BLaER1 (cell line): ENCODE data around the gene ULK4.

Experiments
- H3K27ac ChIP-seq: shearing (Covaris generic); formaldehyde crosslinking; 2 replicates; pipeline ENCODE4 v1.8.1; 2022
- H3K27me3 ChIP-seq: shearing (Covaris generic); formaldehyde crosslinking; 2 replicates; pipeline ENCODE4 v1.8.1; 2022
- H3K36me3 ChIP-seq: shearing (Covaris generic); formaldehyde crosslinking; 2 replicates; pipeline ENCODE4 v1.8.1; 2022
- H3K4me1 ChIP-seq: shearing (Covaris generic); formaldehyde crosslinking; 2 replicates; pipeline ENCODE4 v1.8.1; 2022
- H3K4me2 ChIP-seq: shearing (Covaris generic); formaldehyde crosslinking; 2 replicates; pipeline ENCODE4 v1.8.1; 2022
- H3K4me3 ChIP-seq: shearing (Covaris generic); formaldehyde crosslinking; 2 replicates; pipeline ENCODE4 v1.8.1; 2022
- H3K9ac ChIP-seq: shearing (Covaris generic); formaldehyde crosslinking; 2 replicates; pipeline ENCODE4 v1.8.1; 2022
- H3K9me3 ChIP-seq: shearing (Covaris generic); formaldehyde crosslinking; 2 replicates; pipeline ENCODE4 v1.8.1; 2022
- H4K20me1 ChIP-seq: shearing (Covaris generic); formaldehyde crosslinking; 2 replicates; pipeline ENCODE4 v1.8.1; 2022
- Cebpa-rat ChIP-seq: shearing (Covaris generic); IDR thresholded peaks from 2 replicates; pipeline ENCODE4 v1.8.1; 2022

ULK4 gene

GRCh38 chr3:41330465-41330864, 631.4 kb downstream of the ULK4 start:
- Histone ChIP-seq H3K4me1 (no peaks in the 10 kb centered on the region), H3K4me3 (no peak overlapping the region), H3K36me3 (no peaks in the 10 kb centered on the region), H3K9ac (no peak overlapping the region), H3K27ac (no peak overlapping the region), H4K20me1 (no peaks in the 10 kb centered on the region), H3K9me3 (no peaks in the 10 kb centered on the region), H3K4me2 (no peak overlapping the region), H3K27me3 (no peaks in the 10 kb centered on the region)
- no peak for TF ChIP-seq Cebpa-rat

- no peaks in the 10 kb centered on the region for H3K36me3 ChIP-seq
- H3K9me3 ChIP-seq = no peaks in the 10 kb centered on the region
- no peak overlapping the region for H3K27ac ChIP-seq
- no peak for TF ChIP-seq Cebpa-rat
- no peak overlapping the region for H3K4me2 ChIP-seq
- H3K27me3 ChIP-seq = no peaks in the 10 kb centered on the region
- H3K9ac ChIP-seq = no peak overlapping the region
- no peak overlapping the region for H3K4me3 ChIP-seq
- no peaks in the 10 kb centered on the region for H3K4me1 ChIP-seq
- H4K20me1 ChIP-seq = no peaks in the 10 kb centered on the region
These were observed 632.0 kb downstream of the ULK4 start for GRCh38 chr3:41329881-41330280.

GRCh38 chr3:41328926-41329325, 633.0 kb downstream of the ULK4 start:
- Histone ChIP-seq H3K27ac (no peak overlapping the region), H3K36me3 (no peaks in the 10 kb centered on the region), H3K9me3 (no peaks in the 10 kb centered on the region), H4K20me1 (no peaks in the 10 kb centered on the region), H3K27me3 (no peaks in the 10 kb centered on the region), H3K4me3 (no peak overlapping the region), H3K4me2 (no peak overlapping the region), H3K9ac (no peak overlapping the region), H3K4me1 (no peaks in the 10 kb centered on the region)
- no peak for TF ChIP-seq Cebpa-rat

- Histone ChIP-seq H3K4me3 (no peak overlapping the region), H3K4me2 (no peak overlapping the region), H3K36me3 (no peaks in the 10 kb centered on the region), H4K20me1 (no peaks in the 10 kb centered on the region), H3K9ac (no peak overlapping the region), H3K27me3 (no peaks in the 10 kb centered on the region), H3K27ac (no peak overlapping the region), H3K4me1 (no peaks in the 10 kb centered on the region), H3K9me3 (no peaks in the 10 kb centered on the region)
- TF ChIP-seq Cebpa-rat = no peak
These were observed 634.2 kb downstream of the ULK4 start for GRCh38 chr3:41327718-41328117.

- H3K4me2 ChIP-seq = no peak overlapping the region
- no peaks in the 10 kb centered on the region for H3K4me1 ChIP-seq
- no peak overlapping the region for H3K9ac ChIP-seq
- no peak for TF ChIP-seq Cebpa-rat
- no peak overlapping the region for H3K4me3 ChIP-seq
- H3K9me3 ChIP-seq = no peaks in the 10 kb centered on the region
- no peaks in the 10 kb centered on the region for H4K20me1 ChIP-seq
- H3K27me3 ChIP-seq = no peaks in the 10 kb centered on the region
- H3K36me3 ChIP-seq = no peaks in the 10 kb centered on the region
- no peak overlapping the region for H3K27ac ChIP-seq
These were observed 637.8 kb downstream of the ULK4 start for GRCh38 chr3:41324156-41324475.

- Histone ChIP-seq H3K4me3 (no peak overlapping the region), H3K36me3 (no peaks in the 10 kb centered on the region)
These were observed 638.3 kb downstream of the ULK4 start for GRCh38 chr3:41323467-41324155.

GRCh38 chr3:41321642-41321980, 640.3 kb downstream of the ULK4 start:
- no peak overlapping the region for H3K4me3 ChIP-seq
- H3K9ac ChIP-seq = no peak overlapping the region
- no peaks in the 10 kb centered on the region for H3K36me3 ChIP-seq
- no peaks in the 10 kb centered on the region for H3K27me3 ChIP-seq
- H3K27ac ChIP-seq = no peak overlapping the region
- no peaks in the 10 kb centered on the region for H3K4me1 ChIP-seq
- no peak overlapping the region for H3K4me2 ChIP-seq
- no peaks in the 10 kb centered on the region for H4K20me1 ChIP-seq
- H3K9me3 ChIP-seq = no peaks in the 10 kb centered on the region
- no peak for TF ChIP-seq Cebpa-rat

More at GRCh38 chr3:41323467-41324155, 638.3 kb downstream of the ULK4 start:
- TF ChIP-seq Cebpa-rat = no peak
- Histone ChIP-seq H3K9me3 (no peaks in the 10 kb centered on the region), H3K27me3 (no peaks in the 10 kb centered on the region), H3K4me2 (no peak overlapping the region), H4K20me1 (no peaks in the 10 kb centered on the region), H3K4me1 (no peaks in the 10 kb centered on the region), H3K27ac (no peak overlapping the region), H3K9ac (no peak overlapping the region)

GRCh38 chr3:41320953-41321641, 640.8 kb downstream of the ULK4 start:
- H4K20me1 ChIP-seq = no peaks in the 10 kb centered on the region
- no peaks in the 10 kb centered on the region for H3K36me3 ChIP-seq
- no peak overlapping the region for H3K27ac ChIP-seq
- no peaks in the 10 kb centered on the region for H3K27me3 ChIP-seq
- TF ChIP-seq Cebpa-rat = no peak
- H3K9ac ChIP-seq = no peak overlapping the region
- H3K4me2 ChIP-seq = no peak overlapping the region
- H3K4me3 ChIP-seq = no peak overlapping the region
- H3K4me1 ChIP-seq = no peaks in the 10 kb centered on the region
- no peaks in the 10 kb centered on the region for H3K9me3 ChIP-seq

- H3K36me3 ChIP-seq = no peaks in the 10 kb centered on the region
- no peak overlapping the region for H3K27ac ChIP-seq
- H3K4me3 ChIP-seq = no peak overlapping the region
- no peaks in the 10 kb centered on the region for H3K27me3 ChIP-seq
- H3K9ac ChIP-seq = no peak overlapping the region
- H3K4me1 ChIP-seq = no peaks in the 10 kb centered on the region
- no peaks in the 10 kb centered on the region for H3K9me3 ChIP-seq
- H3K4me2 ChIP-seq = no peak overlapping the region
- H4K20me1 ChIP-seq = no peaks in the 10 kb centered on the region
- TF ChIP-seq Cebpa-rat = no peak
These were observed 643.4 kb downstream of the ULK4 start for GRCh38 chr3:41318520-41318919.

GRCh38 chr3:41317718-41318117, 644.2 kb downstream of the ULK4 start:
- Histone ChIP-seq H3K9ac (no peak overlapping the region), H3K27me3 (no peaks in the 10 kb centered on the region), H3K27ac (no peak overlapping the region), H3K36me3 (no peaks in the 10 kb centered on the region), H3K4me3 (no peak overlapping the region), H4K20me1 (no peaks in the 10 kb centered on the region), H3K9me3 (no peaks in the 10 kb centered on the region), H3K4me1 (no peaks in the 10 kb centered on the region), H3K4me2 (no peak overlapping the region)
- no peak for TF ChIP-seq Cebpa-rat
